ENCODE data around the gene TMEM120A.

- TF ChIP-seq EZH2phosphoT487 (IDR thresholded peaks at IDR 0.05; ENCODE audit: borderline replicate concordance, low read length) (no peak), CTCF (IDR thresholded peaks at IDR 0.05; ENCODE audit: low read depth, low read length, poor library complexity, severe bottlenecking) (no peak)
Measured at GRCh38 chr7:75987805-75988567, 6.4 kb downstream of the TMEM120A start.
